ENCODE data around the gene ATAD3C. TPM values are rescaled to one million over a fixed set of nuclear protein-coding genes. Genes with fewer than 3 reads are reported as not detected.
A peak's percentile ranks its signal among the peaks of the same experiment; 100 is the strongest.
"Not testable (repeated sequence)": the region's sequence is repeated elsewhere in the genome, so short reads cannot be mapped to it uniquely, and the experiment has no call there.

Gene ATAD3C
- total RNA-seq, 2 experiments from 2014 or later = 1.0 to 1.7 TPM

DNA sequence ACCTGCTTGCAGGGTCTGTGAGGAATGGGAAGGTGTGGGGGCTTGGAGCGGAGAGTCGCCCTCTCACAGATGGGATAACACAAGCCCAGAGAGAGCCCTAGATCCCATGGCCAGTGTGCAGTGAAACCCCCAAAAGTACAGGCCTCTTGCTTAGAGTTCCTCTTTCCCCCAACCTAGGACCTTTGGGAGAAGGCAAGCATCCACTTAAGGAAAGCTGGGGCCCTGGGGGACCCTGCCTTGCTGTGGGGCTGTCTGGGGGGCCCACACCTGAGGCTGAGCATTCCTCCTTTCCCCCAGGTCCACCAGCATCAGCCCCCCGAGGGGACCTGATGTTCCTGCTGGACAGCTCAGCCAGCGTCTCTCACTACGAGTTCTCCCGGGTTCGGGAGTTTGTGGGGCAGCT lies 12.9 kb upstream of the ATAD3C start:
- POLR2A ChIA-PET = no interaction called here
- H3K4me1 Mint-ChIP-seq = peaks cover 4% of the 10 kb centered on the region
- no peak overlapping the region for H3K27ac Mint-ChIP-seq
- H3K27me3 Mint-ChIP-seq = peaks cover 13% of the 10 kb centered on the region
- peak overlapping the region; percentile 53 for H3K4me3 Mint-ChIP-seq
- no peaks in the 10 kb centered on the region for H3K9me3 Mint-ChIP-seq
- DNase-seq (no peak), ATAC-seq (ENCODE audit: low read depth) (no peak)
- H3K36me3 Mint-ChIP-seq = no peaks in the 10 kb centered on the region

GRCh38 chr1:1437033-1437903 lies 12.2 kb upstream of the ATAD3C start:
- Mint-ChIP-seq H3K27ac (no peak overlapping the region), H3K4me1 (peaks cover 4% of the 10 kb centered on the region), H3K27me3 (peaks cover 13% of the 10 kb centered on the region), H3K9me3 (no peaks in the 10 kb centered on the region), H3K4me3 (no peak overlapping the region), H3K36me3 (no peaks in the 10 kb centered on the region)
- POLR2A ChIA-PET = no interaction called here
- DNase-seq (no peak), ATAC-seq (ENCODE audit: low read depth) (no peak)

GRCh38 chr1:1437904-1438376 lies 11.5 kb upstream of the ATAD3C start:
- peaks cover 11% of the 10 kb centered on the region for H3K27me3 Mint-ChIP-seq
- H3K36me3 Mint-ChIP-seq = no peaks in the 10 kb centered on the region
- peaks cover 4% of the 10 kb centered on the region for H3K4me1 Mint-ChIP-seq
- POLR2A ChIA-PET = no interaction called here
- H3K4me3 Mint-ChIP-seq = no peak overlapping the region
- ATAC-seq (ENCODE audit: low read depth) (no peak), DNase-seq (no peak)
- H3K27ac Mint-ChIP-seq = no peak overlapping the region
- H3K9me3 Mint-ChIP-seq = no peaks in the 10 kb centered on the region

DNA sequence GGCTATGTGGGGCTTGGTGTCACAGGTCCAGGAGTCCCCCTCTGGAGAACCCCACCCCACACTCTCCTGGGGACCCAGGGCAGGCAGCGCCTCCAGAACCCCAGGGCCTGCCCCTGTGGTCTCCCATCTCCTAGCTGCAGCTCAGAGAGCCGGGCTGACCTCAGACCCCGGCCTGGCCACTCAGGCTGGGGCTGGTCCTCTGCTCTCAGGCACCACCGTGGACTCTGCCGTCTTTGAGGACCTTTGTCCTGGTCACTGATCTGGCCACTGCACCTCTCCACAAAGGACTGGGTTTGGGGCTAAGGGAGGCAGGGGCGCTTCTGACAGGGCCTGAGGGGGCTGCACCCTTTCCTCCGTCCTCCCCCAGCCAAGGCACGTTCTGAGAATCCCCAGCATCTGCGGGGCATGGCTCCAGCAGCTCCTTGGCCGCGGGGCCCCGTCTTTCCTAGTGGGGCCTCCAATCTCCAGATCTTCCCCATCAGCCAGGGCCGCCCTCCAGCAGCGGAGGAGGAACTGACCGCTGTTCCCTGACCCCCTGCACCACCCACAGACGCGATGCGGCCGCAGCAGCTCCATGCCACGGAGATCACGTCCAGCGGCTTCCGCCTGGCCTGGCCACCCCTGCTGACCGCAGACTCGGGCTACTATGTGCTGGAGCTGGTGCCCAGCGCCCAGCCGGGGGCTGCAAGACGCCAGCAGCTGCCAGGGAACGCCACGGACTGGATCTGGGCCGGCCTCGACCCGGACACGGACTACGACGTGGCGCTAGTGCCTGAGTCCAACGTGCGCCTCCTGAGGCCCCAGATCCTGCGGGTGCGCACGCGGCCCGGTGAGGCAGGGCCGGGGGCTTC lies 10.7 kb upstream of the ATAD3C start:
- H3K36me3 Mint-ChIP-seq = no peaks in the 10 kb centered on the region
- peaks cover 11% of the 10 kb centered on the region for H3K27me3 Mint-ChIP-seq
- H3K9me3 Mint-ChIP-seq = no peaks in the 10 kb centered on the region
- no peak overlapping the region for H3K27ac Mint-ChIP-seq
- no peak overlapping the region for H3K4me3 Mint-ChIP-seq
- H3K4me1 Mint-ChIP-seq = peaks cover 4% of the 10 kb centered on the region
- DNase-seq (no peak), ATAC-seq (ENCODE audit: low read depth) (no peak)
- POLR2A ChIA-PET = no interaction called here

DNA sequence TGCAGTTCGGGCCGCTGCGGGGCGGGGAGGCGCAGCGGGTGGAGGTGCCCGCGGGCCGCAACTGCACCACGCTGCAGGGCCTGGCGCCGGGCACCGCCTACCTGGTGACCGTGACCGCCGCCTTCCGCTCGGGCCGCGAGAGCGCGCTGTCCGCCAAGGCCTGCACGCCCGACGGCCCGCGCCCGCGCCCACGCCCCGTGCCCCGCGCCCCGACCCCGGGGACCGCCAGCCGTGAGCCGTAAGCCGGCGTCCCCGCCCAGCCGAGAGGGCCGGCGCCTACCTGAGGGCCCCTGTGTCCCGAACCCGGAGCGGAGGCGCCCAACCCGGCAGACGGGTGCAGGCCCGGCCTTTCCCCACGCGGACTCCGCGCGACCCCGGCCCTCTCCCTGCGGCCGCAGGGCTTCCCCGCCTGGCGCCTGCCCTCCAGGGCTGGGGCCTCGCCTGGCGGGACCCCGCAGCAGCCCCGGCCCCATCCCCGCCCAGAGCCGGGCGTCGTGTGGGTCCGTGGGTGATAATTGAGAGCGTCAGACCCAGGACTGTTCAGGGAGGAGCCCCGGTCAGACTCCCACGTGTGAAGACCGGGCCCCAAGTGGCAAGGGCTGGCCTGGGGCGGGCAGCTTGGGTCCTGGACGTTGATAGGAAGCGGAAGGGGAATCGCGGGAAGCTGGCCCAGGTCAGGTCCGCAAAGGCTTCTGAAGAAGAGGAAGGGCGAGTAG lies 9.8 kb upstream of the ATAD3C start:
- Mint-ChIP-seq H3K27ac (no peak overlapping the region), H3K4me1 (peaks cover 4% of the 10 kb centered on the region), H3K27me3 (peaks cover 14% of the 10 kb centered on the region), H3K9me3 (no peaks in the 10 kb centered on the region), H3K36me3 (no peaks in the 10 kb centered on the region), H3K4me3 (no peak overlapping the region)
- no peak for DNase-seq
- no peak for ATAC-seq (ENCODE audit: low read depth)
- POLR2A ChIA-PET = no interaction called here

DNA sequence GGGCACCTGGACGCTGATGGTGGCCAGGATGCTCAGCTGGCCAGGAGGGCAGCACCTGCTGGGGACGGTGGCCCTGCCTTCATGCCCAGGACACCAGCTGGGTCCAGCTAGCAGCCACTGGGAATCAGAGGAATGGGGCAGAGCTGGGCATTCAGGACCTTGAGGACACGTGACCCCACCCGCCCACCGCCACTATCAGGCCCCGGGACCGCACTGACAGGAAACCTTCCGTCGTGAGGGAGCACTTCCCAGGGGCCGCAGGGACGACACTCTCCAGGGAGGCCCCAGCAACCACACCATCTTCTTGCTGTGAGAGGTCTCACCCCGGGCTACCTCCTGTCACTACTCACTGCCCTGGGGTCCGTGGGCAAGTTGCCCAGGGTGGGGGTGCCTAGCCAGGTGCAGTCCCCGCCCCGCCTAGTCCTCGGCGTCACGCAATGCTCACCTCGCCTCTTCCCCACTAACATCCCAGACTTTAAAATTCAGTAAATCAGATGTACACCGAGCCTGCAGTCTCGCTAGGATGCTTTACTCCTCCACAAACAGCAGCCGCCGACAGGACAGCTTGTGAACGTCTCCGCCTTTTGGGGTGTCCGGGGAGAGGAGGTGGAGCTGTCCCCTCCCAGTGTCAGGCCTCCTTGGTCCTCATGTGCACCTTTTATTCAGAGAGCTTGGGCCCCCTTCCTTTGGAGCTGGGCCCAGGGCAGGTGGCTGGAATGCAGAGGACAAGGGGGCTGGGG lies 9.1 kb upstream of the ATAD3C start:
- POLR2A ChIA-PET = interaction anchor here (0.5 kb wide), 1 partner anchor 645 kb away, joined by 4 read pairs; no protein-coding TSS in a partner anchor
- H3K9me3 Mint-ChIP-seq = no peaks in the 10 kb centered on the region
- ATAC-seq (ENCODE audit: low read depth) (no peak), DNase-seq (no peak)
- no peaks in the 10 kb centered on the region for H3K36me3 Mint-ChIP-seq
- no peak overlapping the region for H3K4me3 Mint-ChIP-seq
- peaks cover 9% of the 10 kb centered on the region for H3K27me3 Mint-ChIP-seq
- H3K27ac Mint-ChIP-seq = no peak overlapping the region
- peaks cover 1% of the 10 kb centered on the region for H3K4me1 Mint-ChIP-seq

DNA sequence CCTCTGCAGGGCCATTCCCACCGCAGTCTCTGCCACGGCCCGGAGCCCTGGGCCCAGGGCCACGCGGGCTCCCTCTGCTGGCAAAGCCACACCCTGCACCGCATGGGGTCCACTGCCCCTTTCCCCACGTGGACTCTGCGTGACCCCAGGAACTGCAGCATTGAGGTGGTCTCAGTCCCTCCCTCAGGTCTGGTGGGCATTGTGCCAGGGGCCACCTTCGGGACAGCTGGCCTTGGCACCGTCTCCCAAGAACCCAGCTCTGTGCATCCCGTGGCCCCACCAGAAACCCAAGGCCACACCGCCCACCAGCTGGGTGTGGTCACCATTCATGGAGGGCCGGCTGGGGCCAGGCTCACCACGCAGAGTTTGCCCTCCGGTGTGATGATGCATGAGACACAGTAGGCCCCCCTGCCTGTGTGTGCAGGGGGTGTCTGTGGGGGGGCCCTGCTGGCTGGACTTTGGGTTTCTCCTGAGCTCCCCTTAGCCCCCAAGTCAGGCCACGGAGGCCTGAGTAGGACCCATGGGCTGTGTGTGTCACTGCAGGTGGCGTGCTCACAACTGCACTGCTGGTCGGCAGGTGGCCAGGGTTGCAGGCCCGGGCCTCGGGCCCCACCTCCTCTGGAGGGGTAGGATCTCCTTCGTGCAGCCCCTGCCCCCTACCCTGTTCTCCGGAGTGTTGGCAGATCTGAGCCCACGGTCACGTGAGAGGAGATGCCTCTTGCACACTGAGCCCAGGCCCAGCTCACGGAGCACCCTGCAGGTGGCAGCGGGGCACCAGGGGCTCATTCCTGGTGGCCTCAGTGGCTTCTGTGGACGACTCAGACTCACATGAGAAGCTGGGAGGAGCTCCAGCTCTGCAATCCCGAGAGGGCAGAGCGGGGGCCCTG lies 8.2 kb upstream of the ATAD3C start:
- H3K27ac Mint-ChIP-seq = no peak overlapping the region
- H3K4me1 Mint-ChIP-seq = peaks cover 1% of the 10 kb centered on the region
- no peaks in the 10 kb centered on the region for H3K36me3 Mint-ChIP-seq
- DNase-seq (peak; percentile 78), ATAC-seq (ENCODE audit: low read depth) (peak; percentile 76)
- peaks cover 8% of the 10 kb centered on the region for H3K27me3 Mint-ChIP-seq
- H3K9me3 Mint-ChIP-seq = no peaks in the 10 kb centered on the region
- POLR2A ChIA-PET = interaction anchor here (0.5 kb wide), 1 partner anchor 644 kb away, joined by 4 read pairs; no protein-coding TSS in a partner anchor
- no peak overlapping the region for H3K4me3 Mint-ChIP-seq

GRCh38 chr1:1442069-1442770 lies 7.3 kb upstream of the ATAD3C start:
- ATAC-seq (ENCODE audit: low read depth) (no peak), DNase-seq (no peak)
- H3K9me3 Mint-ChIP-seq = no peaks in the 10 kb centered on the region
- peaks cover 1% of the 10 kb centered on the region for H3K4me1 Mint-ChIP-seq
- H3K36me3 Mint-ChIP-seq = no peaks in the 10 kb centered on the region
- H3K27me3 Mint-ChIP-seq = peaks cover 3% of the 10 kb centered on the region
- no peak overlapping the region for H3K27ac Mint-ChIP-seq
- H3K4me3 Mint-ChIP-seq = no peak overlapping the region
- POLR2A ChIA-PET = no interaction called here

- H3K4me3 Mint-ChIP-seq; H3K4me1 Mint-ChIP-seq; H3K27me3 Mint-ChIP-seq; H3K27ac Mint-ChIP-seq; H3K9me3 Mint-ChIP-seq; H3K36me3 Mint-ChIP-seq; POLR2A ChIA-PET; DNase-seq; ATAC-seq (ENCODE audit: low read depth): not testable (repeated sequence)
These were observed 2.9 kb upstream of the ATAD3C start for GRCh38 chr1:1446631-1447030.

DNA sequence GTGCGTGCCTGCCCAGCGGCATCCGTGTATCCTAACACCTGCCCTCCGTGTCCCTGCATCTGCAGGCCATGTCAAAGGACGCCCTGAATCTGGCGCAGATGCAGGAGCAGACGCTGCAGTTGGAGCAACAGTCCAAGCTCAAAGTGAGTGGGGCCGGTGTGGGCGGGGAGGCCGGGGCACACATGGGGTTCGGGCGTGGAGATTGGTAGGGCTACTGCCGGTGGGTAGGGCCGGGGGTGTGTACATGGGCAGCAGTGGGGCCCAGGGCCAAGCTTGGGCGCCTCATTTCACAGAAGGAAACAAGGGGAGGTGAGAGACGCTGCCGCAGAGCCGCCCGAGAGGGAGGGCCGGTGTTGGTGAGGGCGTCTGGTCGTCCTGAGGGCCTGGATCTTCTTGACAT lies 1.1 kb downstream of the ATAD3C start:
- H3K27ac Mint-ChIP-seq, POLR2A ChIA-PET: not testable (repeated sequence)

GRCh38 chr1:1451696-1452364 lies 2.3 kb downstream of the ATAD3C start:
- DNase-seq (no peak), ATAC-seq (ENCODE audit: low read depth) (no peak)
- POLR2A ChIA-PET = no interaction called here
- no peak overlapping the region for H3K27ac Mint-ChIP-seq
- no peaks in the 10 kb centered on the region for H3K36me3 Mint-ChIP-seq
- H3K27me3 Mint-ChIP-seq = peaks cover 2% of the 10 kb centered on the region
- H3K4me1 Mint-ChIP-seq = no peaks in the 10 kb centered on the region
- H3K9me3 Mint-ChIP-seq = no peaks in the 10 kb centered on the region
- H3K4me3 Mint-ChIP-seq = no peak overlapping the region

More for the DNA sequence above, 1.1 kb downstream of the ATAD3C start:
- H3K4me1 Mint-ChIP-seq; DNase-seq; H3K36me3 Mint-ChIP-seq; H3K27me3 Mint-ChIP-seq; H3K4me3 Mint-ChIP-seq; H3K9me3 Mint-ChIP-seq; ATAC-seq (ENCODE audit: low read depth): not testable (repeated sequence)
